Measurements from ENCODE around the gene WNT4. TPM values are rescaled to one million over a fixed set of nuclear protein-coding genes. Genes with fewer than 3 reads are reported as not detected.
A peak's percentile ranks its signal among the peaks of the same experiment; 100 is the strongest.

WNT4 gene
- total and polyA plus RNA-seq, 9 of the 15 experiments (the other 6 are each of a cell fraction or from before 2014, with no cell fraction given), result 0.01 TPM; not detected in 8

DNA sequence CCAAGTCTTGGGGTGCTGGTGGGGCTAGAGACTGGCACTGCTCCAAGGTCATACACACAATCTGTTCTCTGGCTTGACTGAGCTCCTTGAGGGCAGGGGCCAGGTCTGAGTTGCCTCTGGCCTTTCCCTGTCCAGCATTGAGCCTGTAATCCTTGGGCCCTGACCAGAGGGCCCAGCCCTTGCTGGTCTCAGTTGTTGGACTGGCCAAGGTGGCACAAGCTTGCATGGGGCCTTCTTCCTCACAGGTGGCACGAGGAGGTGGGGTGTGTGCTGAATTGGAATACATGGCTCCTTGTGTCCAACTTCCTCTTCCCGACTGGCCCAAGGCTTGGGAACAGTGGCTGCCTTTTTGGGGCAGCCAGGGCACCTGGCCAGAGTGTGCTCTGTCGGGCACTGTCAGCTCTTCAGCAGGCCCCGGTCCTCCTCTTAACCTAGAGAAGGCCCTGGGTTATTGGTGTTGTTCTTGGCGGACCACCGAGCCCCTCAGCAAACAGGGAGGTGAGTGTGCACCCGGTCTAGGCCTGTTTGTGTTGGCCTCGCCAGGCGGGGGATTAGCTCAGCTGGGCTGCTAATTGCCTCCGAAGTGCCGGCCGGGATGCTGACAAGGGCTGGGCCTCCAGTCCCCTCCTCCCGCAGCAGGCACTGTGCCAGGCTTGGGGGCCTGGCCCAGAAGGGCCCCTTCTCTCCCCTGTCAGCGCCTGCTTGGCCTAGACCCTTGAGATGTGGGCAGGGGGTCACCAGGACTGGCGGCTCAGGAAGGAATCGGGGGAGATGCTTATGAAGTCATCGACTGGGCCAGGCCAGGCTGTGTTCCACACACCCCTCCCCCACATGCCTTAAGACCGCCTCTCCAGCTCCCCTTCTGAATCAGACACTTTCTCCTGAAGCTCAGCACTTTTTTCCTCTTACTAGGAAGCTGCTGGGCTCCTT lies 28.5 kb downstream of the WNT4 start:
- ATAC-seq (peak; percentile 19; the same call in 2 of the 3 replicates), DNase-seq (ENCODE audit: extremely low read depth in 1 of 4, low spot score in 3 of 4) (no peak), FAIRE-seq (no peak)
- BruUV-seq (replicated peaks), result no TSS peak
- H4K20me1 ChIP-seq (replicated peaks; ENCODE audit: control insufficient read depth, insufficient read depth, low read length), result peaks cover 28% of the 10 kb centered on the region
- H3K36me3 ChIP-seq (ENCODE audit: control insufficient read depth, insufficient read depth, low read length), result peaks cover 38% of the 10 kb centered on the region
- H3K9ac ChIP-seq (ENCODE audit: insufficient read depth in 1 of 2, low read depth in 2 of 2, low read length in 2 of 2), result peak overlapping the region in 1 of 2 experiments; percentile 72; a peak in 2 of 4 replicates
- H3K9me1 ChIP-seq (ENCODE audit: control insufficient read depth, insufficient read depth, low read length), result peaks cover 10% of the 10 kb centered on the region
- no peaks in the 10 kb centered on the region for H3K27me3 ChIP-seq (ENCODE audit: control insufficient read depth in 2 of 2, insufficient read depth in 2 of 2, low read length in 2 of 2)
- no peak overlapping the region for H3K4me3 ChIP-seq
- ChIA-PET POLR2A (interaction anchor here (0.6 to 2.4 kb wide), 5 partner anchors 14 to 317 kb away, joined by 3 to 6 read pairs (median 3); no protein-coding TSS in a partner anchor), CTCF (ENCODE audit: low intra/inter-chr PET ratio) (no interaction called here)
- intact Hi-C loops (cut with micrococcal nuclease), result no loop called here
- no peaks in the 10 kb centered on the region for H3K79me2 ChIP-seq (ENCODE audit: control insufficient read depth, insufficient read depth, low read length)
- H3K4me1 ChIP-seq (replicated peaks in 1 of 2; ENCODE audit: control insufficient read depth in 2 of 2, insufficient read depth in 2 of 2, low read length in 2 of 2), result peaks cover 0 to 27% of the 10 kb centered on the region in 2 experiments; a peak in 2 of 5 replicates
- WGBS (ENCODE audit: insufficient coverage, low coverage, missing lambda C conversion rate), result 77% methylated on average over 18 of the region's 18 CpGs
- H3K27ac ChIP-seq (ENCODE audit: extremely low read depth, low read depth, low read length), result no peak overlapping the region
- no peak overlapping the region for H3K4me2 ChIP-seq (ENCODE audit: insufficient read depth, low read length)
- in situ Hi-C loops (cut with MboI), result no loop called here
- no peak overlapping the region for H2AFZ ChIP-seq (ENCODE audit: low read depth, low read length)
- no peaks in the 10 kb centered on the region for H3K9me3 ChIP-seq (replicated peaks; ENCODE audit: control insufficient read depth, insufficient read depth, low read depth, low read length)
- TF ChIP-seq NFIC (IDR thresholded peaks at IDR 0.05) (peak; percentile 35; the same call in 1 of the 2 replicates), FOXA1 (IDR thresholded peaks at IDR 0.05; ENCODE audit: borderline replicate concordance) (no peak), KDM4B (IDR thresholded peaks at IDR 0.05; ENCODE audit: borderline replicate concordance in 2 of 2, low read depth in 1 of 2) (no peak), ZNF212 (CRISPR knock-in tag; IDR thresholded peaks at IDR 0.05) (no peak)
- TF ChIP-seq, protein P1, sequence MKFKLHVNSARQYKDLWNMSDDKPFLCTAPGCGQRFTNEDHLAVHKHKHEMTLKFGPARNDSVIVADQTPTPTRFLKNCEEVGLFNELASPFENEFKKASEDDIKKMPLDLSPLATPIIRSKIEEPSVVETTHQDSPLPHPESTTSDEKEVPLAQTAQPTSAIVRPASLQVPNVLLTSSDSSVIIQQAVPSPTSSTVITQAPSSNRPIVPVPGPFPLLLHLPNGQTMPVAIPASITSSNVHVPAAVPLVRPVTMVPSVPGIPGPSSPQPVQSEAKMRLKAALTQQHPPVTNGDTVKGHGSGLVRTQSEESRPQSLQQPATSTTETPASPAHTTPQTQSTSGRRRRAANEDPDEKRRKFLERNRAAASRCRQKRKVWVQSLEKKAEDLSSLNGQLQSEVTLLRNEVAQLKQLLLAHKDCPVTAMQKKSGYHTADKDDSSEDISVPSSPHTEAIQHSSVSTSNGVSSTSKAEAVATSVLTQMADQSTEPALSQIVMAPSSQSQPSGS (CRISPR knock-in tag; IDR thresholded peaks at IDR 0.05), result 0 out of 2 replicates have a peak, but pooled peaks have one; percentile 32
- TF ChIP-seq, protein P2, sequence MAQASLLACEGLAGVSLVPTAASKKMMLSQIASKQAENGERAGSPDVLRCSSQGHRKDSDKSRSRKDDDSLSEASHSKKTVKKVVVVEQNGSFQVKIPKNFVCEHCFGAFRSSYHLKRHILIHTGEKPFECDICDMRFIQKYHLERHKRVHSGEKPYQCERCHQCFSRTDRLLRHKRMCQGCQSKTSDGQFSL (CRISPR knock-in tag; IDR thresholded peaks at IDR 0.05), result 0 out of 2 replicates have a peak, but pooled peaks have one; percentile 15
- TF ChIP-seq, protein P2 (tag; IDR thresholded peaks at IDR 0.05), result no peak
- TF ChIP-seq, protein P3, sequence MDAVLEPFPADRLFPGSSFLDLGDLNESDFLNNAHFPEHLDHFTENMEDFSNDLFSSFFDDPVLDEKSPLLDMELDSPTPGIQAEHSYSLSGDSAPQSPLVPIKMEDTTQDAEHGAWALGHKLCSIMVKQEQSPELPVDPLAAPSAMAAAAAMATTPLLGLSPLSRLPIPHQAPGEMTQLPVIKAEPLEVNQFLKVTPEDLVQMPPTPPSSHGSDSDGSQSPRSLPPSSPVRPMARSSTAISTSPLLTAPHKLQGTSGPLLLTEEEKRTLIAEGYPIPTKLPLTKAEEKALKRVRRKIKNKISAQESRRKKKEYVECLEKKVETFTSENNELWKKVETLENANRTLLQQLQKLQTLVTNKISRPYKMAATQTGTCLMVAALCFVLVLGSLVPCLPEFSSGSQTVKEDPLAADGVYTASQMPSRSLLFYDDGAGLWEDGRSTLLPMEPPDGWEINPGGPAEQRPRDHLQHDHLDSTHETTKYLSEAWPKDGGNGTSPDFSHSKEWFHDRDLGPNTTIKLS (IDR thresholded peaks at IDR 0.05; ENCODE audit: borderline replicate concordance, low read depth), result no peak
- TF ChIP-seq, protein P4, sequence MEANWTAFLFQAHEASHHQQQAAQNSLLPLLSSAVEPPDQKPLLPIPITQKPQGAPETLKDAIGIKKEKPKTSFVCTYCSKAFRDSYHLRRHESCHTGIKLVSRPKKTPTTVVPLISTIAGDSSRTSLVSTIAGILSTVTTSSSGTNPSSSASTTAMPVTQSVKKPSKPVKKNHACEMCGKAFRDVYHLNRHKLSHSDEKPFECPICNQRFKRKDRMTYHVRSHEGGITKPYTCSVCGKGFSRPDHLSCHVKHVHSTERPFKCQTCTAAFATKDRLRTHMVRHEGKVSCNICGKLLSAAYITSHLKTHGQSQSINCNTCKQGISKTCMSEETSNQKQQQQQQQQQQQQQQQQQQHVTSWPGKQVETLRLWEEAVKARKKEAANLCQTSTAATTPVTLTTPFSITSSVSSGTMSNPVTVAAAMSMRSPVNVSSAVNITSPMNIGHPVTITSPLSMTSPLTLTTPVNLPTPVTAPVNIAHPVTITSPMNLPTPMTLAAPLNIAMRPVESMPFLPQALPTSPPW (CRISPR knock-in tag; IDR thresholded peaks at IDR 0.05), result no peak
- TF ChIP-seq, protein P5, sequence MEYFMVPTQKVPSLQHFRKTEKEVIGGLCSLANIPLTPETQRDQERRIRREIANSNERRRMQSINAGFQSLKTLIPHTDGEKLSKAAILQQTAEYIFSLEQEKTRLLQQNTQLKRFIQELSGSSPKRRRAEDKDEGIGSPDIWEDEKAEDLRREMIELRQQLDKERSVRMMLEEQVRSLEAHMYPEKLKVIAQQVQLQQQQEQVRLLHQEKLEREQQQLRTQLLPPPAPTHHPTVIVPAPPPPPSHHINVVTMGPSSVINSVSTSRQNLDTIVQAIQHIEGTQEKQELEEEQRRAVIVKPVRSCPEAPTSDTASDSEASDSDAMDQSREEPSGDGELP (CRISPR knock-in tag; IDR thresholded peaks at IDR 0.05; ENCODE audit: borderline replicate concordance), result no peak
- TF ChIP-seq, protein P6, sequence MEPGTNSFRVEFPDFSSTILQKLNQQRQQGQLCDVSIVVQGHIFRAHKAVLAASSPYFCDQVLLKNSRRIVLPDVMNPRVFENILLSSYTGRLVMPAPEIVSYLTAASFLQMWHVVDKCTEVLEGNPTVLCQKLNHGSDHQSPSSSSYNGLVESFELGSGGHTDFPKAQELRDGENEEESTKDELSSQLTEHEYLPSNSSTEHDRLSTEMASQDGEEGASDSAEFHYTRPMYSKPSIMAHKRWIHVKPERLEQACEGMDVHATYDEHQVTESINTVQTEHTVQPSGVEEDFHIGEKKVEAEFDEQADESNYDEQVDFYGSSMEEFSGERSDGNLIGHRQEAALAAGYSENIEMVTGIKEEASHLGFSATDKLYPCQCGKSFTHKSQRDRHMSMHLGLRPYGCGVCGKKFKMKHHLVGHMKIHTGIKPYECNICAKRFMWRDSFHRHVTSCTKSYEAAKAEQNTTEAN (CRISPR knock-in tag; IDR thresholded peaks at IDR 0.05), result no peak
